Measurements from ENCODE around the gene OR6B2. TPM values are rescaled to one million over a fixed set of nuclear protein-coding genes. Genes with fewer than 3 reads are reported as not detected.

OR6B2 gene
- total RNA-seq, 2 donors from 2014 or later, result not detected

DNA sequence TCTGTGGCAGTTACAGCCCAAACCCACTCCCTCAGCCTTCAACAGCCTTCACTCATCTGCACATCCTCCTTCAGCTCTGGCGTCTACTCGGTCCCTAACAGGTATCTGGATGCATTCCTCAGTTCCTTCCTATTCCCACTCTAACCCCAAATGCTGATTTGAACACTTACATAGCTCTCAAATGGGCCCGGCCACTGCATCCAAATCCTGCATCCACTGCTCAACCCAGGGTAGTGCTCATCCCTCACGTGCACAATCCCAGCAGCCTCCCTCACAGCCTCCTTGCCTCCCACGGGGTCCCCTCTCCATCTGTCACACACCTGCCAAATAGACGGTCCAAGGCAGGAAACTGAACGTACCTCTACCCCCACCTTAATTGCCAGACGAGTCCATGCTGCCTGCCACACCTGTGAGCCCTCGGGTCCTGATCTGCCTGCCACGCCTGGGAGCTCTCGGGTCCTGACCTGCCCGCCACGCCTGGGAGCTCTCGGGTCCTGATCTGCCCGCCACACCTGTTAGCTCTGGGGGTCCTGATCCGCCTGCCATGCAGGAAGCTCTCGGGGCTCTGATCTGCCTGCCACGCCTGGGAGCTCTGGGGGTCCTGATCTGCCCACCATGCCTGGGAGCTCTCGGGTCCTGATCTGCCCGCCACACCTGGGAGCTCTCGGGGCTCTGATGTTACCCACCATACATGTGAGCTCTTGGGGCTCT is 13.2 kb upstream of the OR6B2 start:
- intact Hi-C loops (cut with DNase I, micrococcal nuclease), result no loop called here
- no peak for DNase-seq
- no peak for ATAC-seq

GRCh38 chr2:240042740-240043139 is 12.5 kb upstream of the OR6B2 start:
- intact Hi-C loops (cut with DNase I, micrococcal nuclease), result no loop called here
- DNase-seq (no peak), ATAC-seq (no peak)

DNA sequence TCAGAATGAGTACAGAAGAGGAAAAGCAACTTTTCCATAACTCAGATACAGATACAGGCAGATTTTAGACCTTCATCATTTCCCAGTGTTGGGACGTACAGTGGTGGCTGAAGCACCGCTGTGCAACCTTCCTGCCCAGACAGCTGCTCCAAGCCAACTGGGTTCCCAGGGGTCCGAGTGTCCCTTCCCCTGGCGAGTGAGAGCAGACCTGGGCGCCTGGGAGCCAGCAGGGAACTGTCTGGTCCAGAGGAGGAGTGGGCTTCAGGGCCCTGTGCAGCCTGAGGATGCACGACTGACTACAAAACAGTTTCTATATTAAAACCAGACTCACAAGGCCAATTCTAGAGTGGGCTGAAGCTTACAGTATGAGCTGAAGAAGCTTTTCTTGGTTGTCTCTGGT is 11.1 kb upstream of the OR6B2 start:
- intact Hi-C loops (cut with DNase I, micrococcal nuclease), result no loop called here
- ATAC-seq, result no peak
- no peak for DNase-seq

DNA sequence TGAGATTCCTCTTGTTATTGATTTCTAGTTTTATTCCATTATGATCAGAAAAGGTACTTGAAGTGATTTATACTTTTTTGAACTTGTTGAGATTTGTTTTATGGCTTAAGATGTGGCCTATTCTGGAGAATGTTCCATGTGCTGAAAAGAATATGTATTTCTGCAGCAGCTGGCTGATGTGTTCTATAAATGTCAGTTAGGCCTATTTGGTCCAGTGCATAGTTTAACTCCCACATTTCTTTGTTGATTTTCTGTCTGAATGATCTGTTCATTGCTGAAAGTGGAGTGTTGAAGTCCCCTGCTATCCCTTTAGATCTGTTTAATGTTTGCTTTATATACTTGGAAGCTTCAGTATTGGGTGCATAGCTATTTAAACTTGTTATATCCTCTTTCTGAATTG is 7.1 kb upstream of the OR6B2 start:
- intact Hi-C loops (cut with DNase I, micrococcal nuclease), result no loop called here
- DNase-seq (no peak), ATAC-seq (no peak)

- intact Hi-C loops (cut with DNase I, micrococcal nuclease), result no loop called here
- ATAC-seq (no peak), DNase-seq (no peak)
Measured at GRCh38 chr2:240033330-240033678, 3.1 kb upstream of the OR6B2 start.

GRCh38 chr2:240032406-240033329 is 2.4 kb upstream of the OR6B2 start:
- intact Hi-C loops (cut with DNase I, micrococcal nuclease), result no loop called here
- DNase-seq (no peak), ATAC-seq (no peak)

DNA sequence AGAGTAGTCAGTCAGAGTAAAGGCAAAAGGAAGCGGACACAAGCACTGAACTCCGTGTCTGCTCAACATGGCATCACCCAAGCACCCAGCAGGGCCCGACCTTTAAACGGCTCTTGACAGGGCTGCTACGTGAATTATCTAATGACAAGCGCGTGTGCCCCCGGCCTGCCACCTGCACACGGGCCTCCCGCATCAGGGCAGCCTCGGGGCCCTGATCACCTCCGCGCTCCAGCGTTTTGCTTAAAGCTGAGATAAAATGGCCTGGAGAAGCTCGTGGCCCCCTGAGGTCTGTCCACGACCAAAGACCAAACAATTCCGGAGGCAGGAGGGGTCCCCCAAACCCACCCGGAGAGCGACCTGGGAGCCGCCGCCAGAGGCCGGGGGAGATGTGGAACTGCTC is 5.5 kb downstream of the OR6B2 start:
- peak in 1 of 2 donors; percentile 38 for DNase-seq
- ATAC-seq, result peak; percentile 46
- intact Hi-C loops (cut with DNase I, micrococcal nuclease), result no loop called here

GRCh38 chr2:240023792-240024191 is 6.4 kb downstream of the OR6B2 start:
- intact Hi-C loops (cut with DNase I, micrococcal nuclease), result no loop called here
- ATAC-seq (no peak), DNase-seq (no peak)

GRCh38 chr2:240021488-240022104 is 8.6 kb downstream of the OR6B2 start:
- intact Hi-C loops (cut with DNase I, micrococcal nuclease), result no loop called here
- ATAC-seq (peak; percentile 55), DNase-seq (peak; percentile 63 to 84)

GRCh38 chr2:240018071-240018750 is 12.0 kb downstream of the OR6B2 start:
- intact Hi-C loops (cut with DNase I, micrococcal nuclease), result no loop called here
- DNase-seq (no peak), ATAC-seq (no peak)

GRCh38 chr2:240014327-240014726 is 15.9 kb downstream of the OR6B2 start:
- no peak for ATAC-seq
- no peak for DNase-seq
- intact Hi-C loops (cut with DNase I, micrococcal nuclease), result no loop called here

GRCh38 chr2:240013343-240013742 is 16.9 kb downstream of the OR6B2 start:
- intact Hi-C loops (cut with DNase I, micrococcal nuclease), result no loop called here
- ATAC-seq, result peak; percentile 50
- DNase-seq, result no peak

GRCh38 chr2:240002983-240003382 is 27.2 kb downstream of the OR6B2 start:
- no peak for ATAC-seq
- DNase-seq, result no peak
- intact Hi-C loops (cut with DNase I, micrococcal nuclease), result no loop called here

DNA sequence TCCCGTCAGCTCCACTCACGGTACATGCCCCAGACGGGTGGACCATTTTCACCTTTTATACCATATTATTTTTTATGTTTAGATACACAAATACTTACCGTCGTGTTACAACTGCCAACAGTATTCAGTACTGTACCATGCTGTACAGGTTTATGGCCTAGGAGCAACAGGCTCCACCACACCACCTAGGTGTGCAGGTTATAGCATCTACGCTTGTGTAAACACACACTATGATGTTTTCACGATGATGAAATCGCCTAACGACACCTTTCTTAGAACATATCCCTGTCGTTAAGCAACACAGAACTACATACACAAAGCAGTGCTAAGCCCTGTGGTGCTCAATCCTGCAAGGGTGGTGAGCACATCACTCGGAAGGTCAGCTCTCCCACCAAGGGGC is 29.6 kb downstream of the OR6B2 start:
- DNase-seq (peak; percentile 28 to 55), ATAC-seq (peak; percentile 86)
- intact Hi-C loops (cut with DNase I, micrococcal nuclease), result no loop called here

DNA sequence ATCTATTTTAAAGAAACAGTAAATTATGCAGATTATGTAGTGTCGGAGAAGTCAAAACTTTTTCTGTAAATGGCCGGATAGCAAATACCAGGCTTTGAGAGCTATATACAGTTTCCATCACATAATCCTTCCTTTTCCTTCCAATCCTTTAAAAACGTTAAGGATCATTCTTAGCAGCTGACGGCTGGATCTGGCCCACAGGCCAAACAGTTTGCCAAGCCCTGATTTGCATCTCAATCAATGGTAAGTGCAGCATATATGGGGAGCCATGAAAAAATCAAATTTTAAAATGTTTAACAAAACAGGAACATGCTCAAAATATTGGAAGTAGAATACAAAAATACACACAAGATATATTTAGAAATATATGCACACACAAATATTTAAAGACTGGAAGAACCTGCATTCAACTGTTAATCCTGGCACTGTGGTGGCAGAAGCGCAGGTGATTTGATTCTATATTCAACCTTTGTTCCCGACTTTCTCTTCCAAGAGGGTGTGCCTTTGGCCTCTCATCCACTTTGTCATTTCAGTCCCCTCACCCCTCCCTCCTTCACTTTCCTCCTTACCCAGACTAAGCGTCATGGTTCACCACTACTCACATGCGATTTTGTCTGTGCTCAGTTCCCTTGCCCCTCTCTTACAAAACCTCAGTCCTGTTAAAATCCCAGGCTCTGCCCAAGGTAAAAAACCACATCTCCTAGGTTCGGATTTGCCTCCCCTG is 32.4 kb downstream of the OR6B2 start:
- peak; percentile 86 for ATAC-seq
- intact Hi-C loops (cut with DNase I, micrococcal nuclease), result loop anchor here in 1 of 2 donors (10.0 kb wide), 2 partner anchors 63 to 963 kb away; no protein-coding TSS in a partner anchor
- DNase-seq, result peak; percentile 21 to 38

DNA sequence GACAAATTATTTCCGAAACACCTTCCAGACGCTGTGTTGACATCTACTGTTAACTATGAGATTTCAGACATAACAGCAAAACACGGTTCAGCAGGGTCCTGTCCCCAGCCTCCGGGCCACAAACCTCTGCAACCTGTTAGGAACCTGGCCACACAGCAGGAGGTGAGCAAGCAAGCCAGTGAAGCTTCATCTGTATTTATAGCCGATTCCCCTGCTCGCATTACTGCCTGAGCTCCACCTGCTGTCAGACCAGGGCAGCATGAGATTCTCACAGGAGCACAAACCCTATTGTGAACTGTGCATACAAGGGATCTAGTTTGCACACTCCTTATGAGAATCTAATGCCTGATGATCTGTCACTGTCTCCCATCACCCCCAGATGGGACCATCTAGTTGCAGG is 36.1 kb downstream of the OR6B2 start:
- no peak for ATAC-seq
- no peak for DNase-seq
- intact Hi-C loops (cut with DNase I, micrococcal nuclease), result loop anchor here in 1 of 2 donors (10.0 kb wide), 2 partner anchors 59 to 959 kb away; no protein-coding TSS in a partner anchor

DNA sequence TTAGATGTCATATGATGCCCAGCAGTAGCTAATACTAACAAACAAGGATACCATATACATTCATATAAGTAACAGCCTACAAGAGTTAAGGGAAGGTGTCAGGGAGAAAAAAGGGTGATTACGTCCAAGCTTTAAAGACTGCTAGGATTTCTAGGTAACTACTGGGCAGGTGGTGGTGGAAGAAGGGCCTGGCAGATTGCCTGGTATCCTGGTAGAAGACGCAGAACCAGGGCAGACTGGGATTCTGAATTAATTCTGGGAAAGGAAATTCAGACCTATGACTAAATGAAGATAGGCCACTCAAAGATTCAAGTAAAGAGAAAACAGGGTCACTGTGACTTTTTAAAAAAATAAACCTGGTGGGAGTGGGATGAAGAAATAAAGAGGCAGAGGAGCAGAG is 36.9 kb downstream of the OR6B2 start:
- ATAC-seq (no peak), DNase-seq (no peak)
- intact Hi-C loops (cut with DNase I, micrococcal nuclease), result loop anchor here in 1 of 2 donors (10.0 kb wide), 2 partner anchors 58 to 958 kb away; no protein-coding TSS in a partner anchor

- intact Hi-C loops (cut with DNase I, micrococcal nuclease), result loop anchor here in 1 of 2 donors (10.0 kb wide), 2 partner anchors 57 to 957 kb away; no protein-coding TSS in a partner anchor
- ATAC-seq, result peak; percentile 63
- no peak for DNase-seq
Measured at GRCh38 chr2:239991689-239992314, 38.4 kb downstream of the OR6B2 start.
